SK-N-SH treated with all-trans-retinoic acid at 6 μM for 48 hours (cell line): ENCODE measurements around the gene KCNC3.
"Not testable (repeated sequence)": the region's sequence is repeated elsewhere in the genome, so short reads cannot be mapped to it uniquely, and the experiment has no call there.

Experiments used
- ATAC-seq: fragments of 200-7000 bp; cut with Tn5 transposase; 3 replicates; pipeline ENCODE4 v1.9.1; 2020; ENCODE audit warnings: mild to moderate bottlenecking, moderate library complexity
- BACH2 ChIP-seq: fragments of 250-450 bp; sonication (Bioruptor Pico); IDR thresholded peaks from 2 replicates; pipeline ENCODE4 v1.9.0; 2021; ENCODE audit warnings: mild to moderate bottlenecking, borderline replicate concordance
- CSDC2 ChIP-seq: fragments of 250-450 bp; sonication (Bioruptor Pico); IDR thresholded peaks from 2 replicates; pipeline ENCODE4 v1.5.0; 2020; ENCODE audit warnings: mild to moderate bottlenecking, moderate library complexity
- CSRNP3 ChIP-seq: fragments of 250-450 bp; sonication (Bioruptor Pico); IDR thresholded peaks from 2 replicates; pipeline ENCODE4 v1.5.1; 2021; ENCODE audit warnings: mild to moderate bottlenecking, moderate library complexity
- ESRRG ChIP-seq: fragments of 250-450 bp; sonication (Bioruptor Pico); IDR thresholded peaks from 2 replicates; pipeline ENCODE4 v1.6.1; 2021; ENCODE audit warnings: mild to moderate bottlenecking
- GLIS3 ChIP-seq: fragments of 250-450 bp; sonication (Bioruptor Pico); IDR thresholded peaks from 2 replicates; pipeline ENCODE4 v1.5.0; 2020; ENCODE audit warnings: mild to moderate bottlenecking, moderate library complexity
- ISL1 ChIP-seq: fragments of 250-450 bp; sonication (Bioruptor Pico); IDR thresholded peaks from 2 replicates; pipeline ENCODE4 v2.1.2; 2022; ENCODE audit warnings: mild to moderate bottlenecking, moderate library complexity
- PATZ1 ChIP-seq: fragments of 250-450 bp; sonication (Bioruptor Pico); IDR thresholded peaks from 2 replicates; pipeline ENCODE4 v1.8.0; 2020; ENCODE audit warnings: mild to moderate bottlenecking, moderate library complexity, borderline replicate concordance
- RARB ChIP-seq: fragments of 250-450 bp; sonication (Bioruptor Pico); IDR thresholded peaks from 2 replicates; pipeline ENCODE4 v1.8.0; 2021; ENCODE audit warnings: mild to moderate bottlenecking, moderate library complexity
- SNAI2 ChIP-seq: fragments of 250-450 bp; sonication (Bioruptor Pico); IDR thresholded peaks from 2 replicates; pipeline ENCODE4 v1.5.0; 2020; ENCODE audit warnings: mild to moderate bottlenecking, moderate library complexity
- TCF4 ChIP-seq: fragments of 250-450 bp; sonication (Bioruptor Pico); IDR thresholded peaks from 2 replicates; pipeline ENCODE4 v1.8.0; 2021; ENCODE audit warnings: mild to moderate bottlenecking, moderate library complexity, borderline replicate concordance
- TOX ChIP-seq: fragments of 250-450 bp; sonication (Bioruptor Pico); IDR thresholded peaks from 2 replicates; pipeline ENCODE4 v1.8.0; 2021; ENCODE audit warnings: mild to moderate bottlenecking, moderate library complexity, borderline replicate concordance
- TSHZ2 ChIP-seq: fragments of 250-450 bp; sonication (Bioruptor Pico); IDR thresholded peaks from 2 replicates; pipeline ENCODE4 v1.5.0; 2020; ENCODE audit warnings: mild to moderate bottlenecking, moderate library complexity
- ZC3H10 ChIP-seq: fragments of 250-450 bp; sonication (Bioruptor Pico); IDR thresholded peaks from 2 replicates; pipeline ENCODE4 v1.5.1; 2021; ENCODE audit warnings: mild to moderate bottlenecking, moderate library complexity
- ZFP3 ChIP-seq: fragments of 250-450 bp; sonication (Bioruptor Pico); IDR thresholded peaks from 2 replicates; pipeline ENCODE4 v1.5.0; 2020; ENCODE audit warnings: mild to moderate bottlenecking, moderate library complexity
- ZFP30 ChIP-seq: fragments of 450-650 bp; formaldehyde crosslinking; IDR thresholded peaks from 2 replicates; pipeline ENCODE4 v1.5.0; 2022; ENCODE audit warnings: mild to moderate bottlenecking, moderate library complexity
- ZNF565 ChIP-seq: fragments of 450-650 bp; formaldehyde crosslinking; conservative IDR thresholded peaks from 2 replicates; pipeline ENCODE4 v1.5.0; 2020; ENCODE audit warnings: low read depth, mild to moderate bottlenecking, moderate library complexity
- ZNF70 ChIP-seq: fragments of 450-650 bp; formaldehyde crosslinking; IDR thresholded peaks from 2 replicates; pipeline ENCODE4 v1.5.0; 2020; ENCODE audit warnings: mild to moderate bottlenecking, moderate library complexity
- ZNF8 ChIP-seq: fragments of 450-650 bp; formaldehyde crosslinking; IDR thresholded peaks from 2 replicates; pipeline ENCODE4 v1.5.0; 2020; ENCODE audit warnings: mild to moderate bottlenecking, moderate library complexity
- TF ChIP-seq, protein P1 (sequence below): fragments of 250-450 bp; sonication (Bioruptor Pico); IDR thresholded peaks from 2 replicates; pipeline ENCODE4 v1.5.1; 2020; ENCODE audit warnings: low read depth, mild to moderate bottlenecking, moderate library complexity
- TF ChIP-seq, protein P2 (sequence below): fragments of 250-450 bp; sonication (Bioruptor Pico); IDR thresholded peaks from 2 replicates; pipeline ENCODE4 v1.8.0; 2021; ENCODE audit warnings: low read depth, mild to moderate bottlenecking, moderate library complexity, borderline replicate concordance

KCNC3 gene

DNA sequence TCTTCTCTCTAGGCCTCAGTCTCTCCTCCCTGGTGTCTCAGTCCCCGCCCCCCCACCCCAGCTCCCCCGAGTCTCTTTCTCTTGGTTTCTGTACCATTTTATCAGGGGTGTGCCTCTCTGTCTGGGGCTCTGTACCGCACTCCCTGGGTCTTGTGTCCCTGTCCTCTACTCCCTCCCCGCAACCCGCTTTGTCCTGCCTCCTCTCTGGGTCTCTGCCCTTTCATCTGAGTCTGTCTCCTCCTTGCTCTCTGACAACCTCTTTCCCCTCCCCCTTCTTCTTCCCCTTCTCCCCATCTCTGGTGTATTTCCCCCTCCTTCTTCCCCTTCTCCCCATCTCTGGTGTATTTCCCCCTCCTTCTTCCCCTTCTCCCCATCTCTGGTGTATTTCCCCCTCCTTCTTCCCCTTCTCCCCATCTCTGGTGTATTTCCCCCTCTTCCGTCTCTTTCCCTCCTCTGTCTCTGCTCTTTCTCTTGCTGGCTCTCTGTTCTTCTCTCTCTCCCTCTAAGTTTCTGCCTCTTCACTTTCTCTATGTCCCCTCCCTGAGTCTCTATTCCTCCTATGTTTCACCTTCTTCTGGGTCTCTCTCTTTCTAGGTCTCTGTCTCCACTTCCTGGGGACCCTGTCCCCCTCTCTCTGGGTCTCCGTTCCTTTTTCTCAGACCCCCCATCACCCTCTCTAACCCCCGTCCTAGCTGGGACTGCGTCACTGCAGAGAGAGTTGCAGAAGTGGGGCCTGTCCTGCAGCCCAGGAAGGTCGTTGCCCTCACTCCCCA is 2.2 kb upstream of the KCNC3 start:
- TF ChIP-seq ISL1 (CRISPR knock-in tag) (no peak), ZFP30 (CRISPR knock-in tag) (no peak), ZNF70 (CRISPR knock-in tag) (no peak), TCF4 (CRISPR knock-in tag) (no peak), ZNF8 (CRISPR knock-in tag) (no peak), RARB (CRISPR knock-in tag) (no peak), TSHZ2 (no peak), CSRNP3 (CRISPR knock-in tag) (no peak), ZNF565 (CRISPR knock-in tag) (no peak)
- TF ChIP-seq, protein P1, sequence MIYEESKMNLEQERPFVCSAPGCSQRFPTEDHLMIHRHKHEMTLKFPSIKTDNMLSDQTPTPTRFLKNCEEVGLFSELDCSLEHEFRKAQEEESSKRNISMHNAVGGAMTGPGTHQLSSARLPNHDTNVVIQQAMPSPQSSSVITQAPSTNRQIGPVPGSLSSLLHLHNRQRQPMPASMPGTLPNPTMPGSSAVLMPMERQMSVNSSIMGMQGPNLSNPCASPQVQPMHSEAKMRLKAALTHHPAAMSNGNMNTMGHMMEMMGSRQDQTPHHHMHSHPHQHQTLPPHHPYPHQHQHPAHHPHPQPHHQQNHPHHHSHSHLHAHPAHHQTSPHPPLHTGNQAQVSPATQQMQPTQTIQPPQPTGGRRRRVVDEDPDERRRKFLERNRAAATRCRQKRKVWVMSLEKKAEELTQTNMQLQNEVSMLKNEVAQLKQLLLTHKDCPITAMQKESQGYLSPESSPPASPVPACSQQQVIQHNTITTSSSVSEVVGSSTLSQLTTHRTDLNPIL (CRISPR knock-in tag), result no peak
- ATAC-seq, result no peak

- TF ChIP-seq TOX (CRISPR knock-in tag), result no peak
- TF ChIP-seq ZC3H10, result no peak
- peak; percentile 74 for ATAC-seq
Measured at GRCh38 chr19:50330365-50331078, 1.3 kb upstream of the KCNC3 start.

DNA sequence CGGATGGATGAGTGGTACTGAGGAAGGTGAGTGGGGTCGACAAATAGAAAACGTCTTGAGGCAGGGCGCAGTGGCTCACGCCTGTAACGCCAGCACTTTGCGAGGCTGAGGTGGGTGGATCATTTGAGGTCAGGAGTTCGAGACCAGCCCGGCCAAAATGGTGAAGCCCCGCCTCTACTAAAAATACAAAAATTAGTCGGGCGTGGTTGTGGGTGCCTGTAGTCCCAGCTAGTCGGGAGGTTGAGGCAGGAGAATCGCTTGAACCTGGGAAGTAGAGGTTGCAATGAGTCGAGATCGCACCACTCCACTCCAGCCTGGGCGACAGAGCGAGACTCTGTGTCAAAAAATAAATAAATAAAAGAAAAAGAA is 733 bp upstream of the KCNC3 start:
- ATAC-seq, result not testable (repeated sequence)

- TF ChIP-seq ZFP3 (no peak), ISL1 (CRISPR knock-in tag) (no peak), BACH2 (CRISPR knock-in tag) (no peak), ESRRG (CRISPR knock-in tag) (no peak), ZNF70 (CRISPR knock-in tag) (no peak)
- TF ChIP-seq, all 23 proteins: peak for 0
- ATAC-seq, result no peak; the same call in 2 of the 3 replicates
Measured at GRCh38 chr19:50328873-50329145, 368 bp downstream of the KCNC3 start.

- ATAC-seq, result no peak
- no peak for TF ChIP-seq SNAI2 (CRISPR knock-in tag)
- TF ChIP-seq TSHZ2, result no peak
- TF ChIP-seq ZC3H10, result no peak
- TF ChIP-seq TOX (CRISPR knock-in tag), result no peak
- TF ChIP-seq ESRRG (CRISPR knock-in tag), result no peak
- TF ChIP-seq, protein P2, sequence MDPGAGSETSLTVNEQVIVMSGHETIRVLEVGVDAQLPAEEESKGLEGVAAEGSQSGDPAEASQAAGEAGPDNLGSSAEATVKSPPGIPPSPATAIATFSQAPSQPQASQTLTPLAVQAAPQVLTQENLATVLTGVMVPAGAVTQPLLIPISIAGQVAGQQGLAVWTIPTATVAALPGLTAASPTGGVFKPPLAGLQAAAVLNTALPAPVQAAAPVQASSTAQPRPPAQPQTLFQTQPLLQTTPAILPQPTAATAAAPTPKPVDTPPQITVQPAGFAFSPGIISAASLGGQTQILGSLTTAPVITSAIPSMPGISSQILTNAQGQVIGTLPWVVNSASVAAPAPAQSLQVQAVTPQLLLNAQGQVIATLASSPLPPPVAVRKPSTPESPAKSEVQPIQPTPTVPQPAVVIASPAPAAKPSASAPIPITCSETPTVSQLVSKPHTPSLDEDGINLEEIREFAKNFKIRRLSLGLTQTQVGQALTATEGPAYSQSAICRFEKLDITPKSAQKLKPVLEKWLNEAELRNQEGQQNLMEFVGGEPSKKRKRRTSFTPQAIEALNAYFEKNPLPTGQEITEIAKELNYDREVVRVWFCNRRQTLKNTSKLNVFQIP (CRISPR knock-in tag), result no peak
- no peak for TF ChIP-seq CSDC2 (CRISPR knock-in tag)
- TF ChIP-seq GLIS3 (CRISPR knock-in tag), result no peak
- TF ChIP-seq PATZ1 (CRISPR knock-in tag), result no peak
- TF ChIP-seq BACH2 (CRISPR knock-in tag), result no peak
- TF ChIP-seq TCF4 (CRISPR knock-in tag), result no peak
- TF ChIP-seq ZNF565 (CRISPR knock-in tag), result no peak
- TF ChIP-seq ZFP3, result no peak
- TF ChIP-seq RARB (CRISPR knock-in tag), result no peak
- no peak for TF ChIP-seq ISL1 (CRISPR knock-in tag)
Measured at GRCh38 chr19:50328224-50328872, 829 bp downstream of the KCNC3 start.
